Upper lobe of left lung (tissue), 6 donors: ENCODE results near the gene CACNA1F. TPM values are rescaled to one million over a fixed set of nuclear protein-coding genes. Genes with fewer than 3 reads are reported as not detected.

ENCODE experiments used
- ATAC-seq, 2 donors: fragments of 200-7000 bp; cut with Tn5 transposase; one replicate each; pipeline ENCODE4 v1.9.1; 2022; ENCODE audit warnings: mild to moderate bottlenecking in 2 of 2, moderate library complexity in 2 of 2; ENCODE audit not compliant: low FRiP score in 2 of 2
- DNase-seq, 2 donors: peaks; one replicate each; pipeline ENCODE4 v3.0.0-alpha.2; 2019 to 2020
- H3K27ac ChIP-seq, 4 donors: fragments of 200-600 bp; sonication (generic); one replicate each; pipeline ENCODE4 v1.5.1; 2016 to 2019
- H3K27me3 ChIP-seq, 4 donors: fragments of 200-600 bp; sonication (generic); one replicate each; pipeline ENCODE4 v1.5.1; 2017 to 2019
- H3K36me3 ChIP-seq, 4 donors: fragments of 200-600 bp; sonication (generic); one replicate each; pipeline ENCODE4 v1.5.1; 2016 to 2019
- H3K4me1 ChIP-seq, 4 donors: fragments of 200-600 bp; sonication (generic); one replicate each; pipeline ENCODE4 v1.5.1; 2018 to 2019
- H3K4me3 ChIP-seq, 4 donors: fragments of 200-600 bp; sonication (generic); one replicate each; pipeline ENCODE4 v1.5.1; 2017 to 2019; ENCODE audit warnings: mild to moderate bottlenecking in 2 of 4, moderate library complexity in 1 of 4
- H3K9me3 ChIP-seq, 4 donors: fragments of 200-600 bp; sonication (generic); one replicate each; pipeline ENCODE4 v1.5.1; 2018 to 2019
- CTCF ChIP-seq, 6 experiments: fragments of 450-650 bp in 4 of 6; fragments of 200-600 bp in 2 of 6; sonication (generic) in 2 of 6; IDR thresholded peaks; one replicate each; pipeline ENCODE4 v1.5.1; 2016 to 2019; ENCODE audit warnings: antibody characterized with exemption in 6 of 6
- EP300 ChIP-seq, 4 donors: sonication (generic); formaldehyde crosslinking; IDR thresholded peaks; one replicate each; pipeline ENCODE4 v1.5.1; 2017; ENCODE audit warnings: antibody characterized with exemption in 4 of 4, control low read depth in 2 of 4
- POLR2A ChIP-seq, 4 donors: fragments of 450-650 bp; IDR thresholded peaks; one replicate each; pipeline ENCODE4 v1.5.1; 2016 to 2017; ENCODE audit warnings: antibody characterized with exemption in 4 of 4, mild to moderate bottlenecking in 2 of 4
- POLR2AphosphoS5 ChIP-seq, 2 donors: sonication (generic); formaldehyde crosslinking; IDR thresholded peaks; one replicate each; pipeline ENCODE4 v1.5.1; 2017; ENCODE audit warnings: antibody characterized with exemption in 2 of 2
- WGBS, 2 donors: methylation state at CpG; one replicate each; pipeline ENCODE4 v1.1.5; 2017 to 2018; 5-methylcytosine and 5-hydroxymethylcytosine counted together
- total RNA-seq, 6 donors: library from RNA; depleted of rRNA in 4 of 6; stranded (reverse); fragments of >200 nt in 4 of 6; gene quantifications; one replicate each; pipeline versions ENCODE4 v1.1.0 to v1.2.1, GENCODE V29; 2016 to 2021
- donor health status: DM: no; HTN: no; CAD: no; lungs with moderate emphysema.
- donor health status: DM: no; HTN: yes; CAD: no; lungs with severe emphysema.

CACNA1F gene
- total RNA-seq, 6 donors from 2014 or later = 0.46 to 6.3 (median 1.7) TPM

DNA sequence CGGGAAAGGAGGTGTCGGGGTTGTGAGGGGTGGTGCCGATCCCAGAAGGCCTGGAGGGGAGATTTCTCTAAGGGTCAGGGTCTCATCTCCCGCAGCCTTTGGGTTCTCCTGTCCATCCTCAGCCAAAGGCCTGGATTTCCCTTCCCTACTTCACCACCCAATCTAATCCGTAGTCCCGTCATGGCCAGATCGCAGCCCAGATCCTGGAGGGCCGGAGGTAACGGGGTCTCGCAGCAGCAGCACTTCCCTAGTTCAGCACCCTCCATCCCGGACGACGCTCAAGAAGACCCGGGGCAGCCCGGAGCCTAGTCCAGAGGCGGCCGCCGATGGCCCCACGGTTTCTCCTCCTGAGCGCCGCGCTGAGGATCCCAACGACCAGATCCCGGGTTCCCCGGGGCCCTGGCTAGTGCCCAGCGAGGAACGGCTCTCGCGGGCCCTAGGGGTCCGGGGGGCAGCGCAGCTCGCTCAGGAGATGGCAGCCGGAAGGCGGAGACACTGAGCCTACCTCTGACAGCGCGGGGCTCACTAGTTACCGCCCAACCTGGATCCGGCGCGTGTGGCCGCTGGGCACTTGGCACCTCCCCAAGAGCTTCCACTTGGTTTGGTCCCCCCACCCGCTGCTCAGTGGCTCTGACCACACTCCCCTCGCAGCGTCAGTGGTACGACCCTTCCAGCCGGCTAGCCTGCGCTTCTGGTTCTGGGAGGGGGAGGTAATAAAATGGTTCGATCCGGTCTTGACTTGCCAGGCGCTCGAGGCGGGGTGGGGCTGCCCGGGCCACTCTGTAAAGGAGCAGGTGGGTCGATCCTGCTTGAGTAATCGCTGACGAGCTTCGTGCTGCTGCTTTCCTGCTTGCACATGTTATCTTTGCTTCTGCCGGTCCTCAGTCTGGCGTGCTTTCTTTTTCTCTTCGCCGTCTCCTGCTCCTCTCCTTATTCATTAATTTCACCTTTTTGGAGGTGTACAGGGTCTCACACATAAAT is 66.9 kb downstream of the CACNA1F start:
- 22 to 48% methylated on average over 11 to 54 of the region's 61 CpGs for WGBS, 2 donors
- peak; percentile 19 to 67 for ATAC-seq
- no peaks in the 10 kb centered on the region for H3K9me3 ChIP-seq
- no peaks in the 10 kb centered on the region for H3K36me3 ChIP-seq
- H3K4me1 ChIP-seq = peaks cover 6 to 26% (median 8%) of the 10 kb centered on the region in 4 donors
- H3K4me3 ChIP-seq = peak overlapping the region in 3 of 4 donors; percentile 27 to 45 (median 44)
- DNase-seq = peak; percentile 84 to 89
- H3K27me3 ChIP-seq = peaks cover 0 to 5% (median 0%) of the 10 kb centered on the region in 4 donors
- H3K27ac ChIP-seq = peak overlapping the region; percentile 88 to 93 (median 90)
- TF ChIP-seq POLR2AphosphoS5 (IDR thresholded peaks at IDR 0.05) (peak; percentile 47 to 56), EP300 (IDR thresholded peaks at IDR 0.05) (no peak), CTCF (IDR thresholded peaks at IDR 0.05) (peak in 3 of 6 experiments; percentile 18 to 34 (median 26))

DNA sequence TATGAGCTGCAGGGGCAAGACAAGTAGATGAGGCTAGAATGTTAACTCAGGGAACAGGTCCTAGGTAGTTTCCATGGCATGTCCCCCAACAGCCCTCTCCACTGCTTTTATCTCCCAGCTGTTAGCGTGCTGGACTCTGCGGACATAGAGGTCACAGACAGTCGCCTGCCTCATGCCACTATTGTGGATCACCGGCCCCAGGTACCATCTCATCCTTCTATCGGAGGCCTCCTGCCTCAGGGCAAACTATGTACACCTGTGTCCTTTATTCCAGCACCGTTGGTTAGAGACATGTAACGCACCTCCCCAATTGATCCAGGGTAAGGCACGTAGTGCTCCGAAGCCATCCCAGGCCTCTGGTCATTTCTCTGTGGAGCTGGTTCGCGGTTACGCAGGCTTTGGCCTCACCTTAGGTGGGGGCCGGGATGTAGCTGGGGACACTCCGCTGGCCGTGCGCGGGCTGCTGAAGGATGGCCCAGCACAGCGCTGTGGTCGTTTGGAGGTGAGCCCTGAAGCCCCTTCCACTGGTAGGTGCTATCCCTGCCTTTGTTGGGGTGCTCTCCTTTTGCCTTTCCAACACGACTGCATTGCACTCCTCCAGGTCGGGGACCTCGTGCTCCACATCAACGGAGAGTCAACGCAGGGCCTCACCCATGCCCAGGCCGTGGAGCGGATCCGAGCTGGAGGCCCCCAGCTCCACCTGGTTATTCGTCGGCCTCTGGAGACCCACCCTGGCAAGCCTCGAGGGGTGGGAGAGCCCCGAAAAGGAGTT is 68.4 kb downstream of the CACNA1F start:
- Histone ChIP-seq H3K27ac (peak overlapping the region in 3 of 4 donors; percentile 93 to 97 (median 93)), H3K36me3 (no peaks in the 10 kb centered on the region), H3K9me3 (no peaks in the 10 kb centered on the region), H3K27me3 (peaks cover 0 to 5% (median 0%) of the 10 kb centered on the region in 4 donors), H3K4me3 (no peak overlapping the region), H3K4me1 (peaks cover 6 to 26% (median 8%) of the 10 kb centered on the region in 4 donors)
- WGBS, 2 donors = 92 to 100% methylated on average over 1 to 31 of the region's 31 CpGs
- DNase-seq = no peak
- no peak for ATAC-seq
- no peak for TF ChIP-seq EP300 (IDR thresholded peaks at IDR 0.05)
- no peak for TF ChIP-seq POLR2A (IDR thresholded peaks at IDR 0.05)
- TF ChIP-seq CTCF (IDR thresholded peaks at IDR 0.05) = no peak
- TF ChIP-seq POLR2AphosphoS5 (IDR thresholded peaks at IDR 0.05) = no peak

GRCh38 chrX:49163555-49164419 is 69.4 kb downstream of the CACNA1F start:
- Histone ChIP-seq H3K27me3 (peaks cover 0 to 5% (median 0%) of the 10 kb centered on the region in 4 donors), H3K4me3 (peak overlapping the region in 3 of 4 donors; percentile 38 to 54 (median 50)), H3K36me3 (no peaks in the 10 kb centered on the region), H3K4me1 (peaks cover 6 to 26% (median 8%) of the 10 kb centered on the region in 4 donors), H3K27ac (peak overlapping the region; percentile 86 to 97 (median 90)), H3K9me3 (no peaks in the 10 kb centered on the region)
- peak; percentile 91 to 98 for DNase-seq
- TF ChIP-seq POLR2A (IDR thresholded peaks at IDR 0.05) = peak in 3 of 4 donors; percentile 33 to 88 (median 69)
- peak; percentile 40 to 77 for TF ChIP-seq POLR2AphosphoS5 (IDR thresholded peaks at IDR 0.05)
- TF ChIP-seq EP300 (IDR thresholded peaks at IDR 0.05) = no peak
- peak; percentile 75 to 98 (median 97) for TF ChIP-seq CTCF (IDR thresholded peaks at IDR 0.05)
- ATAC-seq = peak; percentile 82 to 93
- WGBS, 2 donors = 14 to 46% methylated on average over 4 to 46 of the region's 69 CpGs

GRCh38 chrX:49162620-49163019 is 70.5 kb downstream of the CACNA1F start, which contains the start of gene MAGIX:
Gene MAGIX, plus strand, starts transcription at chrX:49162758. Its CDS starts 132 bp downstream, at chrX:49162890.
- TF ChIP-seq CTCF (IDR thresholded peaks at IDR 0.05) (peak in 1 of 6 experiments; percentile 6), POLR2A (IDR thresholded peaks at IDR 0.05) (peak in 1 of 4 donors; percentile 46), POLR2AphosphoS5 (IDR thresholded peaks at IDR 0.05) (no peak)
- no peak for ATAC-seq
- peak within 1 kb of the TSS in 3 of 4 donors; percentile 38 to 54 (median 50) for H3K4me3 ChIP-seq
- H3K27me3 ChIP-seq = peaks cover 0 to 5% (median 0%) of the 10 kb centered on the region in 4 donors
- peak within 1 kb of the TSS; percentile 86 to 97 (median 90) for H3K27ac ChIP-seq
- WGBS, 2 donors = 70 to 80% methylated on average over 6 to 28 of the region's 28 CpGs
- no peaks in the 10 kb centered on the region for H3K9me3 ChIP-seq
- peaks cover 0 to 20% (median 3%) of the 10 kb centered on the region in 4 donors for H3K4me1 ChIP-seq
- no peaks in the 10 kb centered on the region for H3K36me3 ChIP-seq
- peak in 1 of 2 donors; percentile 89 for DNase-seq
